ENCODE measurements around the gene PDGFA. TPM values are rescaled to one million over a fixed set of nuclear protein-coding genes. Genes with fewer than 3 reads are reported as not detected.

PDGFA gene
- total RNA-seq, 1 donor from 2014 or later = 78.8 TPM

DNA sequence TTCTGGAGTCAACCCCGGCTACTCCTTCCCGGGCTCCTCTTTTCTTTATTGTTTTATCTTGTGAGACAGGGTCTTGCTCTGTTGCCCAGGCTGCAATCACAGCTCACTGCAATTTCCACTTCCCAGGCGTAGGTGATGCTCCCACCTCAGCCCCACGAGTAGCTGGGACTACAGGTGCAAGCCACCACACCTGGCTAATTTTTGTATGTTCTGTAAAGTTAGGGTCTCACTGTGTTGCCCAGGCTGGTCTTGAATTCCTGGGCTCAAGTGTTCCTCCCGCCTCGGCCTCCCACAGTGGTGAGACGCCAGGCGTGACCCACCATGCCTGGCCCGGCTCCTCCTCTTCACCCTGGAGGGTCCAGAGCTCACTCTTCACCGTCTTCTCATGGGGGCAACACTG lies 15.3 kb upstream of the PDGFA start:
- Mint-ChIP-seq H3K36me3 (no peaks in the 10 kb centered on the region), H3K27me3 (ENCODE audit: low read depth) (peaks cover 1% of the 10 kb centered on the region), H3K4me1 (peaks cover 12% of the 10 kb centered on the region), H3K4me3 (no peak overlapping the region), H3K9me3 (no peaks in the 10 kb centered on the region), H3K27ac (no peak overlapping the region)
- DNase-seq (ENCODE audit: low spot score in 2 of 2, unreplicated experiment in 2 of 2) = no peak
- TF ChIP-seq, protein P1, sequence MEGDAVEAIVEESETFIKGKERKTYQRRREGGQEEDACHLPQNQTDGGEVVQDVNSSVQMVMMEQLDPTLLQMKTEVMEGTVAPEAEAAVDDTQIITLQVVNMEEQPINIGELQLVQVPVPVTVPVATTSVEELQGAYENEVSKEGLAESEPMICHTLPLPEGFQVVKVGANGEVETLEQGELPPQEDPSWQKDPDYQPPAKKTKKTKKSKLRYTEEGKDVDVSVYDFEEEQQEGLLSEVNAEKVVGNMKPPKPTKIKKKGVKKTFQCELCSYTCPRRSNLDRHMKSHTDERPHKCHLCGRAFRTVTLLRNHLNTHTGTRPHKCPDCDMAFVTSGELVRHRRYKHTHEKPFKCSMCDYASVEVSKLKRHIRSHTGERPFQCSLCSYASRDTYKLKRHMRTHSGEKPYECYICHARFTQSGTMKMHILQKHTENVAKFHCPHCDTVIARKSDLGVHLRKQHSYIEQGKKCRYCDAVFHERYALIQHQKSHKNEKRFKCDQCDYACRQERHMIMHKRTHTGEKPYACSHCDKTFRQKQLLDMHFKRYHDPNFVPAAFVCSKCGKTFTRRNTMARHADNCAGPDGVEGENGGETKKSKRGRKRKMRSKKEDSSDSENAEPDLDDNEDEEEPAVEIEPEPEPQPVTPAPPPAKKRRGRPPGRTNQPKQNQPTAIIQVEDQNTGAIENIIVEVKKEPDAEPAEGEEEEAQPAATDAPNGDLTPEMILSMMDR (IDR thresholded peaks at IDR 0.05; ENCODE audit: unreplicated experiment) = no peak

DNA sequence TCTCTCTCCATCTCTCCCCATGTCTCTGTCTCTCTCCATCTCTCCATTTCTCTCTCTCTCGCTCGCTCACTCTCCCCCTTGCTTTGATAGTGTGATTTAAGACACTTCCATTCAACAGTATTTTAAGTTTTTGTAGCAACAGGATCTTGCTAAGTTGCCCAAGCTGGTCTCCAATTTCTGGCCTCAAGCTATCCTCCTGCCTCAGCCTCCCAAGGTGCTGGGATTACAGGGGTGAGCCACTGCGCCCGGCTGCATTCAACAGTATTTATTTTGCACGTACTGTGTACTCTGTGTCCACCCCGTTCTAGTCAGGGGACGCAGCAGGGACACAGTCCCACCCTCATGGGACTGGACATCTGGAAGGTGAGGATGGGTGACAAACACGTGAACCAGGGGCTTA lies 14.4 kb upstream of the PDGFA start:
- Mint-ChIP-seq H3K36me3 (no peaks in the 10 kb centered on the region), H3K27me3 (ENCODE audit: low read depth) (peaks cover 1% of the 10 kb centered on the region), H3K4me1 (peaks cover 6% of the 10 kb centered on the region), H3K27ac (no peak overlapping the region), H3K9me3 (no peaks in the 10 kb centered on the region), H3K4me3 (no peak overlapping the region)
- DNase-seq (ENCODE audit: low spot score in 2 of 2, unreplicated experiment in 2 of 2) = no peak
- TF ChIP-seq, protein P1 (IDR thresholded peaks at IDR 0.05; ENCODE audit: unreplicated experiment) = no peak

DNA sequence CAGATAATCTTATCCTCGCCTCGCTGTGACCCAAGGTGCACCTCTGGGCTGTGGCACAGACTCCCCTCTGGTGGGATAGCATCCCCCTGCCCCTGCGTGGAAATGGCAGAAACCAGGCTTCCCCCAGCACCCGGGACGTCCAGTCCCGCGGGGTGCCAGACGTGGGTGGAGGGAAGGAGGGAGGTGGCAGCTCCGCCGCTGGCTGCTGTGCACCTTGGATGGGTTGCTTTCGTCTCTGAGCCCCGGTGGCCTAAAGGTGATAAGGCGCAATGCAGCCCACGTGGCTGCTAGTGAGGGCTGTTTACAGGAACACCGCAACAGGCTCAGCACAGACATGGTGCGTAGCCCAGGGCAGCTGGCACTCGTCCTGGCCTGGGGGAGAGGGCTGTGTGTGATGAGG lies 13.6 kb upstream of the PDGFA start:
- DNase-seq (ENCODE audit: low spot score in 2 of 2, unreplicated experiment in 2 of 2) = no peak
- no peaks in the 10 kb centered on the region for H3K36me3 Mint-ChIP-seq
- TF ChIP-seq, protein P1 (IDR thresholded peaks at IDR 0.05; ENCODE audit: unreplicated experiment) = no peak
- no peaks in the 10 kb centered on the region for H3K4me1 Mint-ChIP-seq
- H3K27ac Mint-ChIP-seq = no peak overlapping the region
- H3K27me3 Mint-ChIP-seq (ENCODE audit: low read depth) = peaks cover 1% of the 10 kb centered on the region
- no peak overlapping the region for H3K4me3 Mint-ChIP-seq
- H3K9me3 Mint-ChIP-seq = no peaks in the 10 kb centered on the region

DNA sequence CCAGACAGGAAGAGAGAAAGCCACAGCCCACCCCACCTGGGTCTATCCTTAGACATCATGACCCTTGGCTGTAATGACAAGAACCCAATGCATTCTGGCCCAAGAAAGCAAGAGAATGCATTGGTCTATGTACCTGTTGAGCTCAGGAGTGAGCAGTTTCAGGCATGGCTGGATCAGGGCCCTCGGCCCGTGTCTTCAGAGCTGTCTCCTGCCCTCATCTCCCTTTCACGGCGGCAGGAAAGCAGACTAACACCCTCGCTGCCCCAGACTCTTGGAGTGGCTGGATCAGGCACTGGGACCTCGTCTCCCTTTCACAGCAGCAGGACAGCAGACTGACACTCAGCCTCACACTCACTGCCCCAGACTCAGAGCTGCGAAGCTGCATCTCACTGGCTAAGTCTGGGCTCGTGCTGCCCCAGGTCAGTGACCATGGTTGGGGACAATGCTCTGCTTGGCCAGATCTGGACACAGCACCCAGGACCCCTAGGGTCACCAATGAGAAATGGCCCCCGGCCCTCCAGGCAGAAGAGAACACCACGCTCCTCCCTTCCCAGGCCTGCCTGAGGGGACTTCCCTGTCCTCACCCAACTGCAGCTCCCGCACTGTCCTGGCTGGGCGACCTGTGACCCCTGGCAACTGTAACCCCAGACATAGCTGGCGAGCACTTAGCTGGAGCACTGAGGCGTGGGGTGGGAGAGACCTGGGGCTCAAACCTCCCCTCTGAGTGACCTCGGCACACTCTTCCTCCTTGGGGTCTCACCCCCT lies 12.9 kb upstream of the PDGFA start:
- Mint-ChIP-seq H3K4me1 (no peaks in the 10 kb centered on the region), H3K36me3 (no peaks in the 10 kb centered on the region), H3K9me3 (no peaks in the 10 kb centered on the region), H3K4me3 (no peak overlapping the region), H3K27ac (no peak overlapping the region), H3K27me3 (ENCODE audit: low read depth) (peaks cover 1% of the 10 kb centered on the region)
- TF ChIP-seq, protein P1 (IDR thresholded peaks at IDR 0.05; ENCODE audit: unreplicated experiment) = no peak
- DNase-seq (ENCODE audit: low spot score in 2 of 2, unreplicated experiment in 2 of 2) = no peak

DNA sequence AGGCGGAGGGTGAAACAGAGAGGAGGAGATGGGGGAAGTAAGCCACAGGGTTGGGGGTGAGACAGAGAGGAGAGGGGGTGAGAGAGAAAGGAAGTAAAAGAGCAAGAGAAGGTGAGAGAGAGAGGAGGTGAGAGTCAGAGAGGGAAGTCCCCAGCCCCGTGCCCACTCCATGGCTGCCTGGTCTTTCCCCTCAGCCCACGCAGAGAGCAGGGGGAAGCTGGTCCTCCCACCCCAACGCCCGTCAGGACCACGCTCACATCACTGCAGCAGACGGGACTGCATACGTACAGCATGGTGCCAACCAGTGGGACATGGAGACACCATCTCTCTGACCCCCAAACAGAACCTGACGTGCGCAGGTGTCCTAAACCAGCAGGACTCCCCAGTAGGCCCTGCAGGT lies 12.1 kb upstream of the PDGFA start:
- TF ChIP-seq, protein P1 (IDR thresholded peaks at IDR 0.05; ENCODE audit: unreplicated experiment) = no peak
- no peak overlapping the region for H3K27ac Mint-ChIP-seq

More for the DNA sequence above, 12.1 kb upstream of the PDGFA start:
- peaks cover 1% of the 10 kb centered on the region for H3K27me3 Mint-ChIP-seq (ENCODE audit: low read depth)
- no peaks in the 10 kb centered on the region for H3K4me1 Mint-ChIP-seq
- H3K9me3 Mint-ChIP-seq = no peaks in the 10 kb centered on the region
- DNase-seq (ENCODE audit: low spot score in 2 of 2, unreplicated experiment in 2 of 2) = no peak
- no peaks in the 10 kb centered on the region for H3K36me3 Mint-ChIP-seq
- H3K4me3 Mint-ChIP-seq = no peak overlapping the region

All from mesothelial cell of epicardium (in vitro differentiated cells).